Neural cell (in vitro differentiated cells): ENCODE data around the gene DNMT3A. TPM values are rescaled to one million over a fixed set of nuclear protein-coding genes. Genes with fewer than 3 reads are reported as not detected.

Experiments
- H2AFZ ChIP-seq: fragments of 200-600, 300-800 bp; sonication (generic), shearing (Covaris generic); 2 replicates; pipeline ENCODE4 v1.6.0; 2014; ENCODE audit warnings: low read depth, mild to moderate bottlenecking, antibody characterized with exemption, low read length, moderate library complexity
- H3F3A ChIP-seq: fragments of 200-600 bp; shearing (Covaris generic); 2 replicates; pipeline ENCODE4 v1.6.1; 2016; ENCODE audit warnings: mild to moderate bottlenecking, moderate library complexity, mixed read lengths, antibody characterized with exemption, low read length; ENCODE audit not compliant: insufficient read depth, poor library complexity, severe bottlenecking
- H3K27ac ChIP-seq: fragments of 200-600, 300-800 bp; sonication (generic), shearing (Covaris generic); 2 replicates; pipeline ENCODE4 v1.5.1; 2014; ENCODE audit warnings: mild to moderate bottlenecking, low read length, moderate library complexity
- H3K27me3 ChIP-seq: fragments of 300-800, 200-600 bp; sonication (generic), shearing (Covaris generic); 2 replicates; pipeline ENCODE4 v1.6.0; 2014; ENCODE audit warnings: mild to moderate bottlenecking, low read depth, low read length, moderate library complexity; ENCODE audit not compliant: insufficient read depth
- H3K36me3 ChIP-seq: fragments of 300-800, 200-600 bp; sonication (generic), shearing (Covaris generic); 2 replicates; pipeline ENCODE4 v1.5.1; 2014; ENCODE audit warnings: mild to moderate bottlenecking, antibody characterized with exemption, low read length, moderate library complexity; ENCODE audit not compliant: insufficient read depth
- H3K4me2 ChIP-seq: fragments of 300-800, 200-600 bp; sonication (generic), shearing (Covaris generic); 2 replicates; pipeline ENCODE4 v1.6.0; 2014; ENCODE audit warnings: mild to moderate bottlenecking, low read length
- H3K4me3 ChIP-seq: fragments of 300-800, 200-600 bp; sonication (generic), shearing (Covaris generic); 2 replicates; pipeline ENCODE4 v1.5.1; 2014; ENCODE audit warnings: mild to moderate bottlenecking, low read length, moderate library complexity
- H3K79me2 ChIP-seq: fragments of 200-600 bp; shearing (Covaris generic); replicated peaks from 2 replicates; pipeline ENCODE4 v1.6.0; 2014; ENCODE audit warnings: mild to moderate bottlenecking, low read length, moderate library complexity; ENCODE audit not compliant: insufficient read depth
- H3K9ac ChIP-seq: fragments of 300-800, 200-600 bp; sonication (generic), shearing (Covaris generic); 2 replicates; pipeline ENCODE4 v1.6.1; 2016; ENCODE audit warnings: mild to moderate bottlenecking, low read length, mixed read lengths
- H3K9me2 ChIP-seq: fragments of 200-600 bp; shearing (Covaris generic); 2 replicates; pipeline ENCODE4 v1.6.1; 2016; ENCODE audit warnings: mild to moderate bottlenecking, low read length, mixed read lengths; ENCODE audit not compliant: insufficient read depth
- H3K9me3 ChIP-seq: fragments of 200-600, 300-800 bp; sonication (generic), shearing (Covaris generic); 2 replicates; pipeline ENCODE4 v1.6.1; 2016; ENCODE audit warnings: mild to moderate bottlenecking, mixed run types, low read length, moderate library complexity, mixed read lengths
- H4K20me1 ChIP-seq: fragments of 200-600 bp; shearing (Covaris generic); 2 replicates; pipeline ENCODE4 v1.6.1; 2016; ENCODE audit warnings: mild to moderate bottlenecking, mixed run types; ENCODE audit not compliant: insufficient read depth
- EP300 ChIP-seq: fragments of 450-650 bp; conservative IDR thresholded peaks from 2 replicates; pipeline ENCODE4 v1.6.1; 2014; ENCODE audit warnings: antibody characterized with exemption, mild to moderate bottlenecking, moderate library complexity; ENCODE audit not compliant: poor library complexity, severe bottlenecking
- EZH2 ChIP-seq: fragments of 200-600, 300-800 bp; shearing (Covaris generic), sonication (generic); IDR thresholded peaks from 2 replicates; pipeline ENCODE4 v1.6.1; 2014; ENCODE audit warnings: antibody characterized with exemption, low read length, borderline replicate concordance, mild to moderate bottlenecking; ENCODE audit not compliant: insufficient read depth, poor library complexity, severe bottlenecking
- MXI1 ChIP-seq: fragments of 450-650 bp; conservative IDR thresholded peaks from 2 replicates; pipeline ENCODE4 v1.6.1; 2014; ENCODE audit warnings: antibody characterized with exemption, mild to moderate bottlenecking; ENCODE audit not compliant: poor library complexity, severe bottlenecking
- POLR2AphosphoS5 ChIP-seq: IDR thresholded peaks from 2 replicates; pipeline ENCODE4 v1.6.1; 2012
- RAD21 ChIP-seq: fragments of 450-650 bp; conservative IDR thresholded peaks from 2 replicates; pipeline ENCODE4 v1.6.1; 2014; ENCODE audit warnings: antibody characterized with exemption, mild to moderate bottlenecking, moderate library complexity
- REST ChIP-seq: IDR thresholded peaks from 2 replicates; pipeline ENCODE4 v1.6.1; 2012; ENCODE audit warnings: borderline replicate concordance
- SMC3 ChIP-seq: fragments of 450-650 bp; conservative IDR thresholded peaks from 2 replicates; pipeline ENCODE4 v1.6.1; 2014; ENCODE audit warnings: antibody characterized with exemption, mild to moderate bottlenecking, moderate library complexity; ENCODE audit not compliant: poor library complexity
- TAF1 ChIP-seq: IDR thresholded peaks from 2 replicates; pipeline ENCODE4 v1.6.1; 2012; ENCODE audit warnings: low read depth
- polyA plus RNA-seq: library from polyadenylated mRNA; depleted of rRNA; stranded (reverse); fragments of >200 nt; gene quantifications from 2 replicates; pipeline ENCODE4 v1.2.3, GENCODE V29; 2014
- TF ChIP-seq, protein P1 (sequence below): fragments of 450-650 bp; IDR thresholded peaks from 2 replicates; pipeline ENCODE4 v1.5.1; 2014; ENCODE audit warnings: antibody characterized with exemption, mild to moderate bottlenecking, moderate library complexity; ENCODE audit not compliant: poor library complexity, severe bottlenecking

The DNMT3A gene
- polyA plus RNA-seq, 1 donor from 2014 or later = 33.0 TPM

- Histone ChIP-seq H3K4me3 (no peak overlapping the region), H3F3A (no peaks in the 10 kb centered on the region), H4K20me1 (no peaks in the 10 kb centered on the region), H3K79me2 (no peaks in the 10 kb centered on the region), H3K27ac (no peak overlapping the region), H3K4me2 (no peak overlapping the region), H3K9ac (no peak overlapping the region), H3K36me3 (no peaks in the 10 kb centered on the region), H3K9me3 (no peaks in the 10 kb centered on the region), H3K9me2 (no peaks in the 10 kb centered on the region), H3K27me3 (no peaks in the 10 kb centered on the region), H2AFZ (no peak overlapping the region)
- TF ChIP-seq MXI1 (no peak), EP300 (no peak), EZH2 (no peak), RAD21 (no peak), REST (no peak)
Measured at GRCh38 chr2:25230948-25231311, 110.8 kb downstream of the DNMT3A start.

GRCh38 chr2:25230198-25230947, 111.4 kb downstream of the DNMT3A start:
- H2AFZ ChIP-seq = no peak overlapping the region
- H3K4me2 ChIP-seq = no peak overlapping the region
- no peaks in the 10 kb centered on the region for H3K9me2 ChIP-seq
- no peaks in the 10 kb centered on the region for H3F3A ChIP-seq
- no peaks in the 10 kb centered on the region for H3K9me3 ChIP-seq
- no peaks in the 10 kb centered on the region for H3K27me3 ChIP-seq
- H3K79me2 ChIP-seq = no peaks in the 10 kb centered on the region
- no peaks in the 10 kb centered on the region for H4K20me1 ChIP-seq
- no peak for TF ChIP-seq MXI1
- TF ChIP-seq SMC3 = no peak
- no peak for TF ChIP-seq POLR2AphosphoS5
- TF ChIP-seq EZH2 = no peak
- TF ChIP-seq REST = no peak
- no peak for TF ChIP-seq TAF1
- TF ChIP-seq, protein P1, sequence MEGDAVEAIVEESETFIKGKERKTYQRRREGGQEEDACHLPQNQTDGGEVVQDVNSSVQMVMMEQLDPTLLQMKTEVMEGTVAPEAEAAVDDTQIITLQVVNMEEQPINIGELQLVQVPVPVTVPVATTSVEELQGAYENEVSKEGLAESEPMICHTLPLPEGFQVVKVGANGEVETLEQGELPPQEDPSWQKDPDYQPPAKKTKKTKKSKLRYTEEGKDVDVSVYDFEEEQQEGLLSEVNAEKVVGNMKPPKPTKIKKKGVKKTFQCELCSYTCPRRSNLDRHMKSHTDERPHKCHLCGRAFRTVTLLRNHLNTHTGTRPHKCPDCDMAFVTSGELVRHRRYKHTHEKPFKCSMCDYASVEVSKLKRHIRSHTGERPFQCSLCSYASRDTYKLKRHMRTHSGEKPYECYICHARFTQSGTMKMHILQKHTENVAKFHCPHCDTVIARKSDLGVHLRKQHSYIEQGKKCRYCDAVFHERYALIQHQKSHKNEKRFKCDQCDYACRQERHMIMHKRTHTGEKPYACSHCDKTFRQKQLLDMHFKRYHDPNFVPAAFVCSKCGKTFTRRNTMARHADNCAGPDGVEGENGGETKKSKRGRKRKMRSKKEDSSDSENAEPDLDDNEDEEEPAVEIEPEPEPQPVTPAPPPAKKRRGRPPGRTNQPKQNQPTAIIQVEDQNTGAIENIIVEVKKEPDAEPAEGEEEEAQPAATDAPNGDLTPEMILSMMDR = no peak
- no peaks in the 10 kb centered on the region for H3K36me3 ChIP-seq
- no peak overlapping the region for H3K9ac ChIP-seq
- H3K4me3 ChIP-seq = no peak overlapping the region
- no peak overlapping the region for H3K27ac ChIP-seq
